ENCODE results near the gene ASB9. TPM values are rescaled to one million over a fixed set of nuclear protein-coding genes. Genes with fewer than 3 reads are reported as not detected.

Gene ASB9
- total RNA-seq, 1 experiment from 2014 or later = not detected

DNA sequence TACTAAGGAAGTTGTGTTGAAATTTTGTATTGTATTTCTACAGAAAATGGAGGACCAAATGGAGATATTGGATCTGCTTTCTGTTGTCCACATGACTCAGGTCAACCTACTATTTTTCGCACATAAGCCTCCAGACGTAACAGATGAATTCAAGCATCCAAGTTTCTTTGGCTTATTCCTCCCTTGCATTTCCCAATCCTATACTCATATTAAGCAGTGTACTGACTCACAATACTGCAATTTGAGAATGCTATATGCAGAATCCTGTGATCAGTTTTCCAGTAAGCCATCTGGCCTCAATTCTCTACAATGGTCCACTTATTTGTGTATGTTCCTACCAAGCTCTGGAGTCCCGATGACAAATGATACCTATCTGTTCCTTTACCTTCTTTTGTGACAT is 75.7 kb downstream of the ASB9 start:
- Histone ChIP-seq H3K18ac (ENCODE audit: insufficient read length, low read depth, low read length) (no peak overlapping the region), H3K56ac (ENCODE audit: insufficient read length, low read depth, low read length) (no peak overlapping the region), H4K91ac (ENCODE audit: insufficient read length, low read depth, low read length) (no peak overlapping the region), H3K79me1 (ENCODE audit: insufficient read depth, low read depth, low read length, poor library complexity, severe bottlenecking) (no peaks in the 10 kb centered on the region), H3T11ph (ENCODE audit: low read length) (no peak overlapping the region), H3K4ac (ENCODE audit: low read depth, low read length) (no peak overlapping the region), H2BK120ac (ENCODE audit: low read depth, low read length, poor library complexity, severe bottlenecking) (no peak overlapping the region), H2AK5ac (ENCODE audit: insufficient read length, low read length) (no peak overlapping the region), H2BK15ac (ENCODE audit: low read depth, low read length) (no peak overlapping the region), H2BK12ac (ENCODE audit: insufficient read length, low read depth, low read length) (no peak overlapping the region), H2BK20ac (ENCODE audit: low read depth, low read length, poor library complexity, severe bottlenecking) (no peak overlapping the region), H4K5ac (ENCODE audit: insufficient read length, low read depth, low read length) (no peak overlapping the region), H3K9ac (ENCODE audit: extremely low read depth, insufficient read length, low read length) (no peak overlapping the region), H2AFZ (ENCODE audit: low read length) (no peak overlapping the region), H3K4me2 (ENCODE audit: insufficient read depth, insufficient read length, low read length) (no peak overlapping the region), H3K23ac (ENCODE audit: insufficient read length, low read depth, low read length) (no peak overlapping the region), H4K20me1 (ENCODE audit: control insufficient read depth, insufficient read depth, insufficient read length) (no peaks in the 10 kb centered on the region), H3K9me3 (ENCODE audit: control insufficient read depth, low read depth, low read length) (no peaks in the 10 kb centered on the region), H3K79me2 (ENCODE audit: insufficient read depth, low read length) (no peaks in the 10 kb centered on the region), H2BK5ac (ENCODE audit: insufficient read length, low read length) (no peak overlapping the region), H3K27me3 (ENCODE audit: insufficient read depth, low read length) (no peaks in the 10 kb centered on the region), H4K8ac (replicated peaks; ENCODE audit: insufficient read length, low read depth, low read length) (no peak overlapping the region), H3K27ac (ENCODE audit: insufficient read length, low read depth, low read length) (no peak overlapping the region), H3K23me2 (ENCODE audit: insufficient read length, low read depth, low read length, poor library complexity, severe bottlenecking) (no peaks in the 10 kb centered on the region), H3K14ac (ENCODE audit: insufficient read depth, low read length) (no peak overlapping the region), H3K4me1 (ENCODE audit: insufficient read depth, low read length) (no peaks in the 10 kb centered on the region)
- no peak overlapping the region for H3K4me3 Mint-ChIP-seq
- no peak overlapping the region for H3K27ac Mint-ChIP-seq
- WGBS (ENCODE audit: extremely low coverage, insufficient read length, low lambda C conversion rate) = no CpG with 5 or more reads among the region's 3 CpGs
- no peak for TF ChIP-seq CTCF (conservative IDR thresholded peaks at IDR 0.05)
- peaks cover 53 to 62% of the 10 kb centered on the region in 2 experiments for H3K9me3 Mint-ChIP-seq
- no peaks in the 10 kb centered on the region for H3K27me3 Mint-ChIP-seq (ENCODE audit: low read depth)
- H3K36me3 Mint-ChIP-seq (ENCODE audit: insufficient read depth in 1 of 3, low read depth in 3 of 3) = no peaks in the 10 kb centered on the region
- H3K4me1 Mint-ChIP-seq = no peaks in the 10 kb centered on the region
- no peak for DNase-seq

Other genes with a start within 250 kb of the ASB9 start
- not detected in 2 replicates for gene ASB11, start 45.6 kb upstream of the ASB9 start, total RNA-seq (2021)
- 13.5 and 13.9 TPM in 2 replicates for gene PIGA, start 65.4 kb upstream of the ASB9 start, total RNA-seq (2021)
- 0.11 TPM in 1 of 2 replicates, not detected in the other for gene VEGFD, start 114.3 kb upstream of the ASB9 start, total RNA-seq (2021)
- 25.1 and 29.7 TPM in 2 replicates for gene PIR, start 223.2 kb upstream of the ASB9 start, total RNA-seq (2021)
- not detected in 2 replicates for gene BMX, start 230.7 kb upstream of the ASB9 start, total RNA-seq (2021)